Skeletal muscle tissue (tissue), 4 donors: ENCODE results near the gene SUN1. TPM values are rescaled to one million over a fixed set of nuclear protein-coding genes. Genes with fewer than 3 reads are reported as not detected.
A peak's percentile ranks its signal among the peaks of the same experiment; 100 is the strongest.

Experiments used
- H3K27ac ChIP-seq: one replicate; pipeline ENCODE4 v1.7.0; 2013; ENCODE audit warnings: mild to moderate bottlenecking, low read depth, low read length, inconsistent platforms
- H3K27me3 ChIP-seq, 3 donors: one replicate each; pipeline ENCODE4 v1.7.0; 2013; ENCODE audit warnings: low read length in 3 of 3; ENCODE audit not compliant: control insufficient read depth in 3 of 3, insufficient read depth in 3 of 3
- H3K36me3 ChIP-seq, 3 donors: one replicate each; pipeline ENCODE4 v1.7.0; 2013; ENCODE audit warnings: low read length in 3 of 3; ENCODE audit not compliant: control insufficient read depth in 3 of 3, insufficient read depth in 3 of 3
- H3K4me1 ChIP-seq, 3 donors: one replicate each; pipeline ENCODE4 v1.7.0; 2013; ENCODE audit warnings: low read length in 3 of 3, mild to moderate bottlenecking in 3 of 3; ENCODE audit not compliant: control insufficient read depth in 3 of 3, insufficient read depth in 3 of 3
- H3K4me3 ChIP-seq, 3 donors: one replicate each; pipeline ENCODE4 v1.7.0; 2013; ENCODE audit warnings: low read length in 3 of 3
- H3K9ac ChIP-seq, 3 donors: one replicate each; pipeline ENCODE4 v1.7.0; 2013; ENCODE audit warnings: low read length in 3 of 3, mild to moderate bottlenecking in 3 of 3, moderate library complexity in 2 of 3, low read depth in 1 of 3
- H3K9me3 ChIP-seq, 3 donors: one replicate each; pipeline ENCODE4 v1.7.0; 2013; ENCODE audit warnings: low read length in 3 of 3; ENCODE audit not compliant: control insufficient read depth in 3 of 3
- total RNA-seq: library from RNA; depleted of rRNA; stranded (reverse); fragments of >200 nt; gene quantifications from one replicate; pipeline ENCODE4 v1.2.3, GENCODE V29; 2014
- donor health status: Osteomylitis.

The SUN1 gene
- total RNA-seq, 1 donor from 2014 or later, result 180 TPM

DNA sequence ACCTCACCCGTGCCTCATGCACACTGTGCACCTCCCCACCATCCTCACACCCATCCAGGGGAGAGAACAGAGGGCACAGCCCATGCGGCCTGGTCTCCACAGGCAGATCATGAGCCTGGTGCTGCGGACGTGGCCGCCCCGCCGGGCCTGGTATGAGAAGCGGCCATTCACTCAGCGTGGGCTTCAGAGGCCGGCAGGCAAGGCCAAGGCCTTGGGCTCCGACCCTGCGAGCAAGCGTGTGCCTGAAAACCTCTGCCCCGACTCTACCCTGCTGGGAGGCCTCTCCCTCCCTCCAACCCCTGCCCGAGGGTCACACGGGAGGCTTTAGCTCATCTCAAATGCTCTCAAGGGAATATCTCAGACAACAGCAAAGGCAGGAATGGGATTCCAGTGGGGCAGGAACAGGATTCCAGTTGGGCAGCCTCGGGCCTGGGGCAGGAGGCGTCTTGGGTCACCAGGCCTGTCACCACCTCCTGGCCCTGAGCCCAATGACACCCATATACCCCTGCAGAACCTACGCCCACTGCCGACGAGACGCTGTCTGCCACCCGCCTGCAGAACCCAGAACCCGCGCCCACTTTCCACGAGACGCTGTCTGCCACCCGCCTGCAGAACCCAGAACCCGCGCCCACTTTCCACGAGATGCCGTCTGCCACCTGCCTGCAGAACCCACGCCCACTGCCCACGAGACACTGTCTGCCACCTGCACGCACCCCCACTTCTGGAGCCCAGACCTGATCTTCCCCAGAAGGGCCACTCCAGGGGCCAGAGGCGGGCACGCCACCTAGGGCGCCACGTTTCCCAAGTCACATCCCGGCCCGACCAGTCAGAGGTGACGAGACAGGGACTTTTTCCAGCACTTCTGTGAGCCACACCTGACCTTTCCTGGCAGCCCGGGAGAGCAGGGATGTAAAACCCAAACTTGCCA lies 83.3 kb downstream of the SUN1 start:
- no peak overlapping the region for H3K9ac ChIP-seq
- H3K9me3 ChIP-seq, result no peaks in the 10 kb centered on the region
- H3K27ac ChIP-seq, result no peak overlapping the region
- H3K4me1 ChIP-seq, result peaks cover 0 to 4% (median 0%) of the 10 kb centered on the region in 3 donors
- no peak overlapping the region for H3K4me3 ChIP-seq
- peaks cover 5 to 10% (median 9%) of the 10 kb centered on the region in 3 donors for H3K27me3 ChIP-seq
- no peaks in the 10 kb centered on the region for H3K36me3 ChIP-seq

DNA sequence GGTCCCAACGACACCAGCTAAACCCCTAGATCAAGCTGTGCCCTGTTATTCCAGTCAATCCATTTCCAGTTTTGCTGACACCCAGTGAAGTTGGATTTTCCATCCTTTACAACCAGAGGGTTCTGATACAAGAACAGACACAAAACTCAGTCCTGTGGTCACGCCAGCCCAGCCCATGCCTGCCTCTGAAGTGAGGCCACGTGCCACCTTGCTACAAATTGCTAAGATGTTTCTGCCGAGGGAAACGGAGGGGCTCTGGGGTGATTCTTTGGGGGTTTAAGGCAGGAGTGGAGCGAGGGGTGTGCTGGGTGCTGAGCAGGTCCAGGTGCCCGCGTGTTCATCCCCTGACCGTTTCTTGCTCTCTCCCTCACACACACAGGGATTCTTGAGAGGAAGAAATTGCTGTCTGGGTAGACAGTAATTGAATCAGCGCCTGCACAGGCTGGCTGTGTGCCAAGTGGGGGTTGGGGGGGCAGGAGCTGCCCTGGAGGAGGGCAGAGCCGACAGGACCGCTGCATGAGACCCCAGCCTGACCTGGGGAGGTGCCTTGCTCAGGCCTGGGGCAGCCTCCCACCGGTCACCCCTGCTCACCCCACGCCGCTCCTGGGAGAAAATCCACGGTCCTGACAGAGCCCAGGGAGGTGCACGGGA lies 84.1 kb downstream of the SUN1 start:
- Histone ChIP-seq H3K4me3 (no peak overlapping the region), H3K27ac (no peak overlapping the region), H3K4me1 (peaks cover 0 to 4% (median 0%) of the 10 kb centered on the region in 3 donors), H3K27me3 (peaks cover 5 to 17% (median 6%) of the 10 kb centered on the region in 3 donors), H3K9ac (peak overlapping the region in 1 of 3 donors; percentile 8), H3K36me3 (no peaks in the 10 kb centered on the region), H3K9me3 (no peaks in the 10 kb centered on the region)

DNA sequence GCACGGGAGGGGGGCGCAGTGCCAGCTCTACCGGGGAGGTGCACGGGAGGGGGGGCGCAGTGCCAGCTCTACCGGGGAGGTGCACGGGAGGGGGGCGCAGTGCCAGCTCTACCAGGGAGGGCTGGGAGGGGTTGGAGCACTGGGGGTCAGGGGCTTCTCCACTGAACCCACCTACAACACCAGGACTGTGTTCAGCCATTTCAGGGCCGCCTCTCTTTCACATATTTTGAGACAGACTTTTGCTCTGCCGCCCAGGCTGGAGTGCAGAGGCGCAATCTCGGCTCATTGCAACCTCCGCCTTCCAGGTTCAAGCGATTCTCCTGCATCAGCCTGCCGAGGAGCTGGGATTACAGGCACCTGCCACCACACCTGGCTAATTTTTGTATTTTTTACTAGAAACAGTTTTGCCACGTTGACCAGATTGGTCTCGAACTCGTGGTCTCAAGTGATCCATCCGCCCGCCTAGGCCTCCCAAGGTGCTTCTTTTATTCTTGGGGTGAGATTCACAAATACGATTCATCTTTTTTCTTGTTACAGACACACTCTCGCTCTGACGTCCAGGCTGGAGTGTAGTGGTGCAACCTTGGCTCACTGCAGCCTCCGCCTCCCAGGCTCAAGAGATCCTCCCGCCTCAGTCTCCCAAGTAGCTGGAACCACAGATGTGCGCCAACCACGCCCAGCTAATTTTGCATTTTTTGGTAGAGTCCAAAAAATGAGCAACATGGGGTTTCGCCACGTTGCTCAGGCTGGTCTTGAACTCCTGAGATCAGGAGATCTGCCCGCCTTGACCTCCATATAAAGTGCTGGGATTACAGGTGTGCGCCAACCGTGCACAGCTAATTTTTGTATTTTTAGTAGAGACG lies 85.2 kb downstream of the SUN1 start:
- Histone ChIP-seq H3K27me3 (peaks cover 9 to 25% (median 17%) of the 10 kb centered on the region in 3 donors), H3K36me3 (no peaks in the 10 kb centered on the region), H3K27ac (no peak overlapping the region), H3K9me3 (no peaks in the 10 kb centered on the region), H3K4me3 (no peak overlapping the region), H3K4me1 (peaks cover 0 to 4% (median 0%) of the 10 kb centered on the region in 3 donors), H3K9ac (no peak overlapping the region)

DNA sequence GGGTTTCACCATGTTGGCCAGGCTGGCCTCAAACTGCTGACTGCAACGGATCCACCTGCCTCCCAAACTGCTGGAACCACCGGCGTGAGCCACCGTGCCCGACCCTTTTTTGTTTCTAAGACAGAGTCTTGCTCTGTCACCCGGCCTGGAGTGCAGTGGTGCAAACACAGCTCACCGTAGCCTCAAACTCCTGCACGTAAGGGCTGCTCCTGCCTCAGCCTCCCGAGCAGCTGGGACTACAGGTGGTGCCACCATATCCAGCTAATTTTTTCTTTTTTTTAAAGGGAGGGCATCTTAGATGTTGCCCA lies 85.8 kb downstream of the SUN1 start:
- H3K4me1 ChIP-seq, result peaks cover 0 to 4% (median 2%) of the 10 kb centered on the region in 3 donors
- H3K9ac ChIP-seq, result no peak overlapping the region
- H3K36me3 ChIP-seq, result no peaks in the 10 kb centered on the region
- H3K9me3 ChIP-seq, result no peaks in the 10 kb centered on the region
- no peak overlapping the region for H3K4me3 ChIP-seq
- no peak overlapping the region for H3K27ac ChIP-seq
- peaks cover 9 to 26% (median 20%) of the 10 kb centered on the region in 3 donors for H3K27me3 ChIP-seq

DNA sequence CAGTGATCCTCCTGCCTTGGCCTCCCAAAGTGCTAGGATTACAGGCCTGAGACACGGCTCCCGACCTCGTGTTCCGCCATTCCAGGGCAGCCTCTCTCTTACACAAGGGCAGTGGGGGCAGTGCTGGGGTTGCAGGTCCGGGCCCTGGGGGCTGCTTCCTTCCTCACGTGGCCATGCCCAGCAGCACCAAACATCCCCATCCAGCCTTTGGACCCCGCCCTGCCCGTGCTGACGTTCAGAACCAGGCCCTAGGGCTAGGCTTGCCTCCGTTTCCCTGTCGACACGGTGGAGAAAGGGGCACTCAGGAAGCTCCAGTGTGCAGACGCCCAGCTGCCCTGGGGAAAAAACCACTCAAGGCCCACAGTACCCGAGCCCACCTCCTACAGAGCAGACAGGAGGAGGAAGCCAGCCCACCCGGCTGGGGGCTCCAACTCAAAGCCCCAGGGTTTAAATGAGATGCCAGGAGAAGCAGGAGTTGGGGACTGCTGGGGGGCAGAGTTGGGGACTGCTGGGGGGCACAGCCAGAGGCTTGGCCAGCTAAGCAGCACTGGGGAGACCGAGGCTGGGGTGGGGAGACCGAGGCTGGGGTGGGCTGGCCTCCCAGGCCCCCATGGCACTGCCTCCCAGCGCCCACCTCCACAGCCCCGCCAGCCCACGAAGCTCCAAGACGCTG lies 86.3 kb downstream of the SUN1 start:
- Histone ChIP-seq H3K27me3 (peaks cover 12 to 29% (median 23%) of the 10 kb centered on the region in 3 donors), H3K4me3 (no peak overlapping the region), H3K9ac (no peak overlapping the region), H3K36me3 (no peaks in the 10 kb centered on the region), H3K4me1 (peaks cover 0 to 4% (median 3%) of the 10 kb centered on the region in 3 donors), H3K27ac (no peak overlapping the region), H3K9me3 (no peaks in the 10 kb centered on the region)

DNA sequence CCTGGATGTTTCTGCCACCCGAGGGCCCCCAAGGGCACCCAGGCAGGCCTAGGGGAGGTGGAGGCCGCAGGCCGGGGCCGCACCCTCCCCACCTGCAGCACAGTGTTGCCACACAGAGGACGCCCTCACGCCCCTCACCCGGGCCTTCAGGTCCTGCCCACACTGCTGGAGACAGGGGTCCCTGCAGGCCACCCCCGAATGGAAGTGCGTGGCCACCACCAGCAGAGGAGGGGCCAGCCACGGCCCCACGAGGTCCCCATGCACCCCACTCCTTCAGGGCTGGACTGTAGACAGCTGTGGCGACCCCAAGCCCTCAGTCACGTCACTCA lies 86.8 kb downstream of the SUN1 start:
- Histone ChIP-seq H3K36me3 (no peaks in the 10 kb centered on the region), H3K27me3 (peaks cover 13 to 31% (median 25%) of the 10 kb centered on the region in 3 donors), H3K4me1 (peaks cover 0 to 4% (median 3%) of the 10 kb centered on the region in 3 donors), H3K9me3 (no peaks in the 10 kb centered on the region), H3K27ac (no peak overlapping the region), H3K4me3 (no peak overlapping the region), H3K9ac (no peak overlapping the region)

DNA sequence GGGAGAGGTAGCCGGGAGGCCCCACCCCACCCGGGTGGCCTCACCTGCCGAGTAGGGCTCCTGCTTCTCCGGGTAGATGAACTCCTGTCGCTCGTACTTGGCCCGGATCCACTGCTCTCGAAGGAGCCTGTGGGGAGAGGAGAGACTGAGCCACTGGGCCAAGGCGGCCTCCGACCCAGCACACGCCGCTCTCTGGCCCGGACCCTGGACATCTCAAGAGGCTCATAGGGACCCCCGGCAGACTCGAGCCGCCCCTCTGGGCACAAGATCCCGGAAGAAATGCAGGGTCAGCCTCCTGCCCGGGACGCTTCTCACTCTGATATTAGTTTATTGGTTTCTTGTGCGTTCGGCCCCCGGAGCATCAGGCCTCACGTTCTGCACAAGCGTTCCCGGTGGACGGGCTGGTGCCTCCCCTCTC lies 87.7 kb downstream of the SUN1 start:
- Histone ChIP-seq H3K4me1 (peaks cover 0 to 4% (median 3%) of the 10 kb centered on the region in 3 donors), H3K27me3 (peaks cover 13 to 35% (median 31%) of the 10 kb centered on the region in 3 donors), H3K9ac (no peak overlapping the region), H3K4me3 (no peak overlapping the region), H3K36me3 (no peaks in the 10 kb centered on the region), H3K27ac (no peak overlapping the region), H3K9me3 (no peaks in the 10 kb centered on the region)

DNA sequence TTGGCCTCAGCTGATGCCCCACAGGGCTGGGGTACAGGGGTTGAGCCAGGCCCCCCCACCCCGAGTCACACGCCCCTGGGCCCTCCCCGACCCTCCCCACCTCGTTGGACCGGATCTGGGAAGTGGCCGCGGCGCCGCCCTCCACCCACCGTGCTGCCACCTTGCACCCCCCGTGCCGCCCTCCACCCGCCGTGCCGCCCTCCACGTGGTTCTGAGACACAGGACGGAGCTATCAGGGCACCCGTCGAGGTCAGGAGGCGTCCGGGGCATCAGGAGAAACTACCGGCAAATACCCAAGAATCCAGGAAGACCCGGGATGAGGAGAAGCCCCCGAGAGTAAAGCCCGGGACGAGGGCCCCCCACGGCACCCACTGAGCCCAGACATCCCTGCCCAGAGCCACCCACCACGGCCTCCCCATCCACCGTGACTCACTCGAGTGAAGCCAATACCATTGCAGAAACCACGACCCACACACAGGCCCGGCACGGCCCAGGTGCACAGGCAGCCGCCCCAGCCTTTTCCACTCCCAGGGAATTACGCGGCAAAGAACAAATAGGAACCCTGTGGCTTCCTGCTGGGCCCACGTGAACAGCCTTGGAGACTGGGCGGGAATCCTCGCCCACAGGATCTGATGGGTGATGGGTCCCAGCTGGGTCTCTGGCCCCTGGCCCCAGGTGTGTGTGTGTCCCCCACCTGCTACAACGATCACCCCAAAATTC lies 88.2 kb downstream of the SUN1 start:
- H3K27me3 ChIP-seq, result peaks cover 9 to 36% (median 32%) of the 10 kb centered on the region in 3 donors
- no peak overlapping the region for H3K27ac ChIP-seq
- H3K4me1 ChIP-seq, result peaks cover 0 to 4% (median 3%) of the 10 kb centered on the region in 3 donors
- no peaks in the 10 kb centered on the region for H3K9me3 ChIP-seq
- no peaks in the 10 kb centered on the region for H3K36me3 ChIP-seq
- H3K9ac ChIP-seq, result no peak overlapping the region
- no peak overlapping the region for H3K4me3 ChIP-seq

DNA sequence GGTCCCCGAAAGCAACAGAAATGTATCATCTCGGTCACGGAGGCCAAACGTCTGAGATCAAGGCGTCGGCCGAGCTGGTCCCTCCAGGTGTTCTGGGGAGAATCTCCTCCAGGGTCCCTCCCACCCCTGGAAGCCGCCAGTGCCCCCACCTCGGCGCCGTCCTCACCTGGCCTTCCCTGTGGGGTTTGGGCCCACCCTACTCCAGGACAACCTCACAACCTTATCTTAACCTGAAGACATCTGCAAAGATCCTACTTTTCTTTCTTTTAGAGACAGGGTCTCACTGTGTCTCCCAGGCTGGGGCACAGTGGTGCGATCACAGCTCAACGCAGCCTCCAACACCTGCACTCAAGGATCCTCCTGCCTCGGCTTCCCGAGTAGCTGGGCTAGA lies 88.8 kb downstream of the SUN1 start:
- no peak overlapping the region for H3K27ac ChIP-seq
- H3K27me3 ChIP-seq, result peaks cover 10 to 34% (median 32%) of the 10 kb centered on the region in 3 donors
- H3K9ac ChIP-seq, result no peak overlapping the region
- H3K4me1 ChIP-seq, result peaks cover 0 to 4% (median 3%) of the 10 kb centered on the region in 3 donors
- no peak overlapping the region for H3K4me3 ChIP-seq
- no peaks in the 10 kb centered on the region for H3K9me3 ChIP-seq
- H3K36me3 ChIP-seq, result no peaks in the 10 kb centered on the region
